ENCODE results near the gene CD34.
"Not testable (repeated sequence)": the region's sequence is repeated elsewhere in the genome, so short reads cannot be mapped to it uniquely, and the experiment has no call there.

The CD34 gene, protein sequence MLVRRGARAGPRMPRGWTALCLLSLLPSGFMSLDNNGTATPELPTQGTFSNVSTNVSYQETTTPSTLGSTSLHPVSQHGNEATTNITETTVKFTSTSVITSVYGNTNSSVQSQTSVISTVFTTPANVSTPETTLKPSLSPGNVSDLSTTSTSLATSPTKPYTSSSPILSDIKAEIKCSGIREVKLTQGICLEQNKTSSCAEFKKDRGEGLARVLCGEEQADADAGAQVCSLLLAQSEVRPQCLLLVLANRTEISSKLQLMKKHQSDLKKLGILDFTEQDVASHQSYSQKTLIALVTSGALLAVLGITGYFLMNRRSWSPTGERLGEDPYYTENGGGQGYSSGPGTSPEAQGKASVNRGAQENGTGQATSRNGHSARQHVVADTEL

DNA sequence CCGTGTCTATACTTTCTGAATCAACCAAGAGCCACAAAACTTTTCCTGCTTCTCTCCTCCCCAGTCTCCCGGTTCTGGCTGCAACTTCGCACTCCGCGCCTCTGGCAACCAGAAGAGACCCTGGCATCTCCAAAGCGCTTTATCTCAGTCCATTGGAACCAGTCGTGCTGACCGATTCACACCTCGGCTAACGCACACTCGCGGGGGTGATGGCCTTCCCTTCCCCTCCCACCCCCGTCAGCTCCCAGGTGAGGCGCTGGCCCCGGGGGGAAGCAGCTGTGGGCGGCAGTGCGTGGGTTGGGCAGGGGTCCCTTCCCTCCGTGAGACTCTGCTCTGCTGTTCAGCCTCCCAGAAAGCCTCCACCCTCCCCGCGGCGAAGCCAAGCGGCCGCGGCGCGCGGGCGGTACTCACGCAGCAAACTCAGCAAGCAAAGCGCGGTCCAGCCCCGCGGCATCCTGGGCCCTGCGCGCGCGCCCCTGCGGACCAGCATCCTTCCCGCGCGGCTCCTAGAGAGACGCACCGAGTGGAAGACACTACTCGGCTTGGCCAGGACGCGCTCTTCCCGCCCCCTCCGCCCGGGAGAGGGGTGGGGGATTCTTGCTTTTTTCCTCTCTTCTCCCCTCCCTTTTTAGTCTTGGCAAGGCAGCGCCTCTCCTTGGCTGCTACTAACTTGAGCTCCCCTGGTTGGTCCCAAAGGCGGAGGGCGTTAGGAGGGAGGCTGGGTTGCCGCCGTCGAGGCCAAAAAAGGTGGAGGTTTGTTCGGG is at the start of gene CD34:
CD34 (minus strand) TSS at position 535 of the 764 bp plus-strand sequence; CDS start at position 490, 45 bp downstream.
- no peak for DNase-seq

DNA sequence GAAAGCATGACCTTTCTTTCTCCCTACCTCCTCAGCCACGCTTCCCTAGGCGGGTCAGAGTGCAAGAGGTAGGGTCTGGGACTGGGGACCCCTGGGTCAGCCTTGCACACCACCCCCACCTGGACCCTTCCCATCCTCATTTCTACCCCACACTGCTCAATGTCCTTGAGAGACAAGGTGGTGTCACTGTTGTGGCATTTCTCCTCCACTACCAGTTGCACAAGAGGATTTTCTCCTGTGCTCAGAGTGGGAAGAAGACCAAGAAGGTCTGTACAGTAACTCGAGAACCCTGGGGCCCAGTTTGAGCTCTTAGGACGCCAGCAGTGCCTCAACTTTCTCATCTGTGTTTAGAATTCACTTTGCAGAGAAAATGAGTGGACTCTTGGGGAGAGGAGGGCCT is 49.4 kb upstream of the CD34 start:
- no peak for DNase-seq

DNA sequence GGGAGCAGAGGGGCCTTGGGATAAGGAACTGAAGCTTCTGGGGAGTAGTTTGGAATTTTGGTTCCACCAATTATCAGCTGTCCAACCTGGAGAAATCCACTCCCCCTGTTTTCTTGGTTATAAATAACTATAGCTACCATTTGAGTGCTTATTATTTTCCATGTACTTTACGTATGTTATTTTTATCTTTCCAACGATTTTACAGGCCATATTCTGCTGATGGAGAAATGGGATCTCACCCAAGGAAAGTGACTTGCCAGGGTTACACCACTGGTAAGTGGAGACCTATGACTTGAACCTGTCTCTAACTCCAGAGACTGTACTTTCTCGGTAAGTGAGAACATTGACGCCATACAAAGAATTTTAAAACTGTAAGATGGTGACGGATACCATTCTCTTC is 49.0 kb upstream of the CD34 start:
- DNase-seq = no peak

DNA sequence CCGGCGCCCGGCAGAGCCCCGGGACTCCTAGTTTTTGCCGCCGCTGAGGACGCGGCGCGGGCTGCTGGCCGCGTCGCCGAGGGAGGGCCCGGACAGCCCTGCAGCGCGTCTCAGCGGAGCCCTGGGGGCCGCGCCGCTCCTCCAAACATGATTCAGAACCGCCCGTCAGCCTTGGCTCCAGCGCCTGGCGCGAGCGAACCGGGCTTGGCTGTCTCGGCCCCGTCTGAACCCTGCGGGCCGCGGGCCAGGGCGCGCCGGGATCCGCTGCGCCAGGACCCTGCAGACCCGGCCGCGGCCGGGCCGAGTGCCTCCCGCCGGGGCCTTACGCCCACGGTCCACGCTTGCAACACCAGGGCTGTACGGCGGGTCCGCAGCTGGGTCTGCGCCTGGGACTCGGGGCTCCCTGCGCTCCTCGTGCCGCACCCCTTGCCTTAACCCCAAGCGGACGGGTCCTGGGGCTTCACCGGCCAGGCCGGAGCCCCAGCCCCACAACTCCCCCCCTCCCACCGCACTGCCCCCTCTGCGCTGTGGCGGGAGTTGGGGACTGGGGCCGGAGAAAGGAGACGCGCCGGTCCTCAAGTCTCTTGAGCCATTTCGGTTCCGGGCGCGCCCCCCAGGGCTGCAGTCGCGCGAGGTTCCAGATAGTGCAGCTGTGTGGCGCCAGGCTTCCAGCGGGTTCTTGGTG is 48.4 kb upstream of the CD34 start:
- no peak for DNase-seq

DNA sequence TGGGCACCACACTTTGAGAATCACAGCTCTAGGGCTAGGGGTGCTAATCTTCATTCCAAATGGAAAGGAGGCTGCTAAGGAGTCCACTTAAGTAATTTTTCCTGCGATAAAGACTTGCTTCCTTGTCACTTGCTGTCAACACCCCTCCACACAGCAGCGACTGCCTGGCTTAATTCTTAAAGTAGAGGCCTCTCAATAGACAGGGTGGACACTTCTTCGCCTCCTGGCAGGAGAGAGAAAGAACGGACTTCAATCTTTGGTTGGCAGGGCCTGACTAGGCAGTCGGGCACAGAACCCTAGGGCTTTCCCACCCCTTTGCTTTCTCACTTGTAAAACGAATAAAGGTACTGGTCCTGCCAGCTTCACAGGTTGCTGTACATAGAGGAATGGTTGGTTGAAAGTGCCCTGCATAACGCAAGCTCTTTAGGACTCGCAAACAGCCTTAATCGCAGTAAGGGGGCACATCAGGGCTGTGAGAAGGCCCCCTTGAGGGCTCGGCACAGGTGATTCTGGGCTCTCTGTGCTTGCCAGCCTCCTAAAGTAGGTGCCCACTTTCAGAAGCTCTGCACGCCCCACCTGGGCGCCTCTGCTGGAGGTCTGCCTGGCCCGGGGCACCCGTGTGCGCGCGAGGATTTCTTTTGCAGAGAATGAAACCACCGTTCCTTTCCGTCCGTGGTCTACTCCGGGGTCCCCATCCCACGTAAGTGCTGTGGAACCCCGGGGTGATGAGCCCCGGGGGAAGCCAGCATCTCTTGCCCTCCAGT is 47.6 kb upstream of the CD34 start:
- DNase-seq = peak; percentile 62

DNA sequence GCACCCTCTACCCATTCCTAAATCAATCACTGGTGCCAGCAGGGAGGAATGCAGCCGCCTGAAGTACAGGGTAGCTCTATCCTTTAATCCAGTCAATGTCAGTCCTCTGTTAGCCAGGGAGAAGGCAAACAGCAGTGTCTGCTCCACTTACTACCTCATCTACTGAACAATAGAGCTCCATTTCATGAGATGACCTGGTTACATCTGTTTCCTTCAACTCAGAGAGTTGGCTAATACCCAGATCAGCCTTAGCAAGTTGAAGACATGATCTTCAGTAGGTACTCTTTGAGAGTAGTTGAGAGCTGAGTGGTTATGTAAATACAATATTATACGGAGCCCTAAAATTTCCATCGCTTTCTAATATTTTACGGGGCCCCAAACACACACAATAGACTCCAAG is 46.1 kb upstream of the CD34 start:
- DNase-seq = no peak

DNA sequence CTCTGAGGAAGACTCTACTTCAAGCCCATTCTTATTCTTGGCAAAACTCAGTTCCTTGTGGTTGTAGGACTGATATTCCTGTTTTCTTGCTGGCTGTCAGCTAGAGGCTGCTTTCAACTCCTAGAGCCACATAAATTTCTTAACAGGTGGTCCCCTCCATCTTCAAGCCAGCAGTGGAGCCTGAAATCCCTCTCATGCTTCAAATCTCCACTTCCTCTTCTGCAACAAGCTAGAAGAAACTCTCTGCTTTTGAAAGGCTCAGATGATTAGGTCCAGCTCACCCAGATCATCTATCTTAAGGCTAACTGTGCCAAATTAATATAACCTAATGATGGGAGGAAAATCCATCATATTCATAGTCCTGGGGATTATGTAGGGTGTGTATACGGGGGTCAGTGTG is 43.2 kb upstream of the CD34 start:
- DNase-seq = no peak

DNA sequence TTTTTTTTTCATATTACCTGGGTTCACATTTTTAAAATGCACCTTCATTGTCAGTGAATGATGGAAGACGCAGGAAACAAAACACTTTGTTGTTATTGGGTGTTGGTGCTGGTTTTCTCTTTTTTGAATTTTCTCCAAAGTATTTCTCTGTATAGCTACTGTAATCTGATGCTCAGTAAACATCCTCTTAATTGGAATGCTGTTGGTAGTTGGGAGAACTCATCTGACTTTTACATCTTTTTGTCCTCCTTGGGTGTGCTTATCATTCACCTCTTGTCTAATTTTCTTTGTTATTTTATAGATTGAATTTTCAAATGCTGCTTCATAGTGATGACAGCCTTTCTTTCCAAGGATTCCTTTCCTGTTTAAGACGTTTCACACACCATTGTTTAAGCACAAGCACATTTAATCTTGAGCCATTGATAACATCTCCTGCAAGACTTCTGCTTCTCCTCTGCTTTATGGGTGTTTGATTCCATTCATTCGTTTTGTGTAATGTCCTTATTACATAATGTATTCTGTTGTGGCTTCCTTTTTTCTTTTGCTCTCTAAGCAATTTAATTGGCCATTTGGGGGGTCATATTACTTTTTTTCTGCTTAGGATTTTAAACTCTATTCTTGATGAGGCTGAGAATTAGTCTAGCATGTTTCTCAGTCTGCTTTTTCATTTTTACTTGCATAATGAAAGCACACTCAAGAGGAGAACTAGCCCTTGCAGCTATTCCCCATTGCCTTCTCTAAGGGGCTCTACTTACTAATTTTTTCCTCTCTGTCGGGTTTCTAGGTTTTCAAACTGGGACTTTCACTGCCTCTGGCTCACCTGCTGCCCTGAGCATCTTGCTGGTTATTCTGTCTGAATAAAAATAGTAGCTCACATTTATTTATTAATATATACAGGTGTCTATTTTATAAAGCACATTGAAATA is 42.0 kb upstream of the CD34 start:
- no peak for DNase-seq

DNA sequence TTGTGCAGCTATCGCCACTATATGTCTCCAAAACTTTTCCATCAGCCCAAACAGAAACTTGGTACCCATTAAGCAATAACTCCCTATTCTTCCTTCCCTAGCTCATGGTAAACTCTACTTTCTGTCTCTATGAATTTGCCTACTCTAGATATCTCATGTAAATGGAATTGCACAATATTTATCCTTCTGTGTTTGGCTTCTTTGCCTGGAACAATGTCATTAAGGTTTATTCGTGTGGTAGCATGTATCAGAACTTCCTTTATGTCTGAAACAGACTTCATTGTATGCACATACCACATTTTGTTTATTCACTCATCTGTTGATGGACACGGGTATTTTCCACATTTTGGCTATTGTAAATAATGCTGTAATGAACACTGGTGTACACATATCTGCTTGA is 40.7 kb upstream of the CD34 start:
- no peak for DNase-seq

DNA sequence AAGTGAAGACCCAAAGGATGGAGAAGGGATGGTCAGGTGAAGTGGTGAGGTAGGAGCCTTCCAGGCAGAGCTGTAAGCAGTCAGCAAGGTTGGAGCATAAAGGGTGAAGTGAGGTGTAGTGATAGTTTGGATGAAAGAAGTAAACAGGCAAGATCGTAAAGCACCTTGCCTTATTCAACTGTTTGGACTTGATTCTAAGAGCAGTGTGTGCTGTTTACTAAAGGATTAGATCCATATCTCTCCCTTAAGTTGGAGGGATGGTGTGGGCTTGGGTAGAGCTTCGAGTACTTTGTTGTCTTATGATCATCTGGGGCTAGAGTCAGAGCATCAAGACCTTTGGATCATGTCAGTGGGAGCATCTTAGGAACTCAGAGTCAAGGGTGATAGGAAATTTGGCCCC is 39.8 kb upstream of the CD34 start:
- no peak for DNase-seq

DNA sequence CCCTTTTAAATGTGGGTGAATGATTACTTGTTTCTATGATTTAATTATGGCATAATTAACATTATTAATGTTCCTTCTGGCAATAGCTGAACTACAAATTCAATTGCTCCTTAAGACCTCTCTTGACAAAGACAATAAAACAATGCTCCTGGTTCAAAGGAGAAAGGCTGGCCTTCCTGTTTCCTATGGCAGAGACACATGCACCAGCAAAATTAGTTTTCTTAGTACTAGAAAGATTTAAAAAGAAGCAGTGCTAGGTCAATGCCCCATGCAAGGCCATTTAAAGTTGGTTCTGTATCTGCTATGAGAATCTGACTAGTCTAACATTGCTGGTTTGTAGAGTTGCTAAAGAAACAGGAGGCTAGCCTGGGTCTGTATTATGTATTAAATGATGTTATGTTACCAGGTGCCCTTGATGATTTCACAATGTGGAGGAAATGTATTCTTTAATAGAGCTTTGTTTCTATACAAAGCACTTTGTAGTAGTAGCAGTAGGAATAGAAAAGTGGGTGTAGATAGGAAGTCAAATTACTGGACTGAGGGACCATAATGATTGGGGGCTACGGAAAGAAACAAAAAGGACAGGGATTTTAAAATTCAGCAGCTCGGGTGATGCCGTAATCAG is 38.8 kb upstream of the CD34 start:
- DNase-seq = no peak

DNA sequence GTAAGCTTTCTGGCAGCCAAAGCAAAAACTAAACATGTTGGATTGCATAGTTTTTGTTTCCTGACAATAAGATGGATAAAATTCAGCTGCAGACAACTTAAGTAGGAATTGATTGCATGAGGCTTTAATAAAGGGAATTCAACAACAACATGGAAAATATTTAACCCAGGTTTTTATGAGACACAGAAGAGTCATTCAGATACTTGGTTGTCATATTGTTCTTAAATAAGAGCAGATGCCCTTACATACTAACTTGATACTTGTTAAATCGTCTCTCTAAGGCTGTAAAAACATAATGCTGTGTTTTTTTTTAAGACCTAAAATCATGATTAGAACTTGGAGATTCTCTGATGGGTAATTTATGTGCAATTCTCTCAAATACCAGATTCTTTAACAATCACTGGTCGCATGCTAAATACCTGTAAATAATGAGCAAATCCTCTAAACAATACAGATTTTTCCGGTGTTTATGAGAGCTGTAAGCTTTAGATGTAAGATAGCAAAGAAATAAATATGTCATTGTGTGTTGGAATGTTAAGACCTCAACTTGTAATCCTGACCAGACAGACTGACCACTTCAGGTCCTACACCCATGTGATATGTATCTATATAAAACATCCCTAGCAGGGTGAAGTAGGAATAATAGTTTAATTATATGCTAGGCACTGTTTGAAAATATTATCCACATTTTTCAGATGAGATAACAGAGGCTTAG is 37.8 kb upstream of the CD34 start:
- no peak for DNase-seq

DNA sequence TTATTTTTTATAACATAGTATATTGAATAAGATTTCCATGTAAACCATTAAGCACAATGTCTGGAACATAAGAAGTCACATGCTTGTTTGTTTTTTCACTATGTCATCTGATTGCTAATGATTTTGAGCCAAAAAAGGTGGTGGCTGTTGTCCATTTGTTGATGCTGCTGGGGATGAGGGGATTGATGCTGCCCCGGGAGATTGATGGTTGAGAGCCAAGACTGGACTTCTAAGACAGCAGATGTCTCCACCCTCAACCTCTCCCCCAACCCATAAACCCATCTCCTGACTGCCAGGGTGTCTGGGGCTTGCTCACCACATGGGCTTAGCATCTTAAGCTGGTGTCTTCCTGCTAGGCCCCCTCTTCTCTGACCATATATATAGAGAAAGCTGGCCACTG is 35.8 kb upstream of the CD34 start:
- DNase-seq = no peak

DNA sequence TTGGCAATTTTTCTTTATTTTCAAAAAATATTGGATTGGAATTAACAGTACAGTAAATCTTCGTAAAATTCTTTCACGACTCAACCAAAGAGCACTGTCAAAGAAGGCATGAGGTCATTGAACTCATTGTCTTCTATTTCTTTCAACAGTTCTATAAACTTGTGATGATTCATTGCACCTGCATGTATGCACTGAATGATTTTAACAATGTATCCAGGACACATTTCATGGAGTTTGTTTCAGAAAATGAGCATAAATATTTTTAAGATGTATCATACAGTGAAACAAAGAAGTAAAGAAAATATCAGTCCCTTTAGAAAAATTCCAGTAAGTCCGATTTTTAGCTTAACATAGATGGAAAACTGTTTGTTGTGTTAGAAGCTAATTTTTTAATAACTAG is 33.6 kb upstream of the CD34 start:
- DNase-seq = no peak

DNA sequence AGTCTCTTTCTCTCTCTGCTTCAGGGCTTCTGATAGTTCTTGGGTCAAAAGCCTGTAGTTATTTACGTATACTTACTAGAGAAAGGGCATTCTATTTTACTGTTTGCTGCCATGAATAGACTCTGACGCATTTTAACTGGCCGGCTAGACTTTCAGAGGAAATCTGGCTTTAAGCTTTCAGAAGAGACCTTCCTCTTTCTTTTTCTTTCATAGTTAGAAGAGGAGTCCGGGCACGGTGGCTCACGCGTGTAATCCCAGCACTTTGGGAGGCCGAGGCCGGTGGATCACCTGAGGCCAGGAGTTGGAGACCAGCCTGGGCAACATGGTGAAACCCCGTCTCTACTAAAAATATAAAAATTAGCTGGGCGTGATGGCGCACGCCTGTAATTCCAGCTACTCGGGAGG is 31.4 kb upstream of the CD34 start:
- DNase-seq = not testable (repeated sequence)

DNA sequence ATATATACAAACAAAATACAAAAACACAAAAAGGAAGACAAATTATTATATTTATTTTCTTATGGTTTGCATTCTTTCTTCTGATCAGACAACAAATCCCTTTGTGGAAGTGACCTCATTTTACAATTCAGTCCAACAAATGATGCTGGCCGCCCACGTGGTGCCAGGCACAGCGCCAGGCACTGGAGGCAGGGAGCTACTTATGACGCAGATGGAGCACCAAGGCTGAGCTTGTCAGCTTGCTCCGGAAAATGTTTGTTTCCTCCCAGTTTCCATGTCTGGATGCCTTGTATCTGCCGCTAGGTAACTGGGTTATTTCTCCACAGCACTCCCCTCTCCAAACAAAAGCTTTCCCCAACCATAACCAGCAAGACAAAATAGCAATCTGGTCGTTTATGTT is 30.7 kb upstream of the CD34 start:
- no peak for DNase-seq

DNA sequence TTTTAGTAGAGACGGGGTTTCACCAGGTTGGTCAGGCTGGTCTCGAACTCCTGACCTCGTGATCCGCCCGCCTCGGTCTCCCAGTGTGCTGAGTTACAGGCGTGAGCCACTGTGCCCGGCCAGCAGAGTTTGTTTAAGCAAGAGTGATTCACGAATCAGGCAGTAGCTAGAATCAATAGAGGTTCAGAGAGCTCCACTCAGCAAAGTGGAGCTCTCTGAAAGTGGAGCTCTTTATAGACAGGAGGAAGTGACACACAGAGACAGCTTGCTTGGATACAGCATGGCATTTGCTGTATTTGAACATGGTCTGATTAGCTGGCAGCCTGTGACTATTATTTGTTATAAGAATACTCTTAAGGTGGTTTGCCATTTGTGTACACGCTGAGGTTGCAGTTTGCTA is 27.1 kb upstream of the CD34 start:
- no peak for DNase-seq

DNA sequence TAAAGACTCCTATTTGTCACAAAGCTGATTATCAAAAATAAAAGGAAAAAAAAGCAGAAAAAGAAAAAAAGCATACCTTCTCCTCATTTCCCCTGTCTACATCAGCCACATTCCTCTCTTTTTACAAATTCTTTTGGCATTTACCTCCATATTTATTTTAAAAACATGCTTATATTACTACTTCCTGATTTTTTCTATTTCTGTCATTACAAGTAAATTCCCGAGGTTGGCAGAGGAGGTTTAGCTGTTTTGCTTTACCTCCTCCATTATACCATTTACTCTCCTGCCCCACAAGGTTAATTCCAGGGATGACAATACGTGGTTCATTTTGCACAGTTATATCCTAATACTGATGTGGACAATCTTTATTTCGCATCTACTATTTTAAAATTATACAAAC is 26.3 kb upstream of the CD34 start:
- DNase-seq = no peak

DNA sequence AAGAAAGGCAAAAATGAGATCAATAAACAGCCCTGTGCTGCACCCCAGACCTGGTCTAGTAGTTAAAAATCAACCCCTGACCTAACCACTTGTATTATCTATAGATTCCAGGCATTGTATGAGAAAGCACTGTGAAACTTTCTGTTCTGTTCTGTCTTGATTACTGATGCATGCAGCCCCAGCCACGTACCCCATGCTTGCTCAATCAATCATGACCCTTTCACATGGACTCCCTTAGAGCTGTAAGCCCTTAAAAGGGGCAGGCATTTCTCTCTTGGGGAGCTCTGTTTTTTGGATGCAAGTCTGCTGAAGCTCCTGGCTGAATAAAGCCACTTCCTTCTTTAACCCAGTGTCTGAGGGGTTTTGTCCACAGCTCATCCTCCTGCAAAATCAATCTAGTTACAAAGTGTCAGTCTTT is 24.2 kb upstream of the CD34 start:
- no peak for DNase-seq

DNA sequence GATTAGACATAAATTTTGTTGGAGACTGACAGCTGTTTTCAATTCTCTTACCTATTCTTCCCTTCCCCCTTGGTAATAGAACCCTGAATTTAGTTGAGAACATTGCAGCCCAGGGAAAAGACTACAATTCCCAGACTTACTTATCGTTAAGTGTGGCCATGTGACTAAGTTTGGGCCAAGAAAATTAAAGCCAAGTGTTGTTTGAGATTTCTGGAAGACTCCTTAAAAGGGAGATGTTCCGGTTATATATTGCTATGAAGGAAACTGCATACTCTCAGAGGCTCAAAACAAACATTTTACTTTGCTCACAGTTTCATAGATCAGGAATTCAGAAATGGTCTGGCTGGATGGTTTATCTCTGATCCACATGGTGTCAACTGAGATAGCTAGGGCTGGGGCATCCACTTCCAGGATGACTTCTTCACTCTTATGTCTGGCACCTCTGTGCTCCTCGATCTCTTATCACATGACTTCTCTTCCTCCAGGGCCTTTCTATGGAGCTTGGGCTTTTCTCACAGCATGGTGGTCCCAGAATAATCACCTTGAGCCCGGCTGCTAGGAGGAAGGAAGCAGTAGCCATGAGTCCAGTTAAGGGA is 22.4 kb upstream of the CD34 start:
- DNase-seq = no peak
